Endometrium (tissue), 2 donors: ENCODE measurements around the gene PAX8.

Experiments used
- FAIRE-seq: peaks from 2 replicates; lab custom pipeline; 2012; peaks lifted over from hg19 to GRCh38; lab: Jason Lieb, UNC
- donor health status: control.
- donor health status: control.

The PAX8 gene

GRCh38 chr2:113182471-113183260, 96.1 kb downstream of the PAX8 start:
- FAIRE-seq = no peak

DNA sequence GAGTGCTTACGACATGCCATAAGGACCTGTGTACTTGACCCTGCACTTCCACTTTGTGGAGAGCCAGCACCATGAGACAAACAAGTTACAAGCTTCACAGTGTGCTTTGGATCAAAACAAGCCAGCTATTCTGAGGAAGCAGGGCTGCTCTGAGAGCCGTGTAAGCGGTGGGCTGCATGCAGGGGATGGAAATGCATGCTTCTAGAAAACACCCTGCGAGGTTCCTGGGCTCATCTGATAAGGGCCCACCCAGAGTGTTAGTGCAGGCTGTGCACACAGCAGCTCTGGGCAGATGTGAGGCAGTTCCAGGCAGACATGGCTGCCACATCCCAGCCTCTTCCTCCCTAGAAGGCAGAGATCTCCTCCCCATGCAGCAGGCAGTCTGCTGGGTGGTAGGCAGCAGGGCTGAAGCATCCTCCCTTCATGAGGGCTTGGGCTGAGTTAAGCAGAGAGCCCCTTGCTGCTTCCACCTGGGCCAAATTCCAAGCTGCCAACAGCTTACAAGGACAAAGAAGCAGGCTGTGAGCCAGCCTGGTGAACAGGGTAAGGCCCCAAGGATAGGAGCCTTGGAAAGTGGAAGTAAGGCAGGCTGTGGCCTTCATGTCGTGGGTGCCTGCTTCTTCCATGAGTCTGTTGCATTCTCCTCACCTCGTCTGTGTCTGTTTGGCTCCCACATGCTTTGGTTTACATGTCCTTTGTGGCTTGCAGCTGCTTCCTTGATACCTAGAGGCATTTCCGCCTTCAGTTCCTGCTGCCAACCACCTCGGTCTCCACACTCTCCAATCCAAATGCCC, 97.3 kb downstream of the PAX8 start:
- FAIRE-seq = no peak

- FAIRE-seq = no peak
Observed at GRCh38 chr2:113180131-113180946, 98.4 kb downstream of the PAX8 start.

- FAIRE-seq = no peak
Observed at GRCh38 chr2:113179446-113180045, 99.2 kb downstream of the PAX8 start.

DNA sequence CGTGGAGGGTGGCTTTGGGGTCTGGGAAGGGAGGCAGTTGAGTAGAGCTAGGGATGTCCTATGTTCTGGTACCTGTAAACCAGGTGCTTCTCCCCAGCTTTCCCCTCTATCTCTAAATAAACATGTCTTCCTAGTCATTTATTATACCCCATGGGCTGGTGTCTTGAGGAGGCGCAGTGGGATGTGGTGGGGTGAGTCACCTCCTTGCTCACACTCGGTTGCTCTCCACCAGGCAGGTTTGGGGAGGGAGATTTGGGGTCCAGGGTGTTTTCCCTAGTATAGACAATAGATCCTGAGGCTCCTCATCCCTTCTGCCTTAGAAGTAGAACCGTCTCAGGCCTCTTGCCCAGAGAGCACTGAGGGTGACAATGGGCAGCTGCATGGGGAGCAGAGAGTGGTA, 99.8 kb downstream of the PAX8 start:
- no peak for FAIRE-seq

- FAIRE-seq = no peak
Observed at GRCh38 chr2:113178069-113178746, 100.5 kb downstream of the PAX8 start.

- no peak for FAIRE-seq
Observed at GRCh38 chr2:113176696-113177355, 101.9 kb downstream of the PAX8 start.

DNA sequence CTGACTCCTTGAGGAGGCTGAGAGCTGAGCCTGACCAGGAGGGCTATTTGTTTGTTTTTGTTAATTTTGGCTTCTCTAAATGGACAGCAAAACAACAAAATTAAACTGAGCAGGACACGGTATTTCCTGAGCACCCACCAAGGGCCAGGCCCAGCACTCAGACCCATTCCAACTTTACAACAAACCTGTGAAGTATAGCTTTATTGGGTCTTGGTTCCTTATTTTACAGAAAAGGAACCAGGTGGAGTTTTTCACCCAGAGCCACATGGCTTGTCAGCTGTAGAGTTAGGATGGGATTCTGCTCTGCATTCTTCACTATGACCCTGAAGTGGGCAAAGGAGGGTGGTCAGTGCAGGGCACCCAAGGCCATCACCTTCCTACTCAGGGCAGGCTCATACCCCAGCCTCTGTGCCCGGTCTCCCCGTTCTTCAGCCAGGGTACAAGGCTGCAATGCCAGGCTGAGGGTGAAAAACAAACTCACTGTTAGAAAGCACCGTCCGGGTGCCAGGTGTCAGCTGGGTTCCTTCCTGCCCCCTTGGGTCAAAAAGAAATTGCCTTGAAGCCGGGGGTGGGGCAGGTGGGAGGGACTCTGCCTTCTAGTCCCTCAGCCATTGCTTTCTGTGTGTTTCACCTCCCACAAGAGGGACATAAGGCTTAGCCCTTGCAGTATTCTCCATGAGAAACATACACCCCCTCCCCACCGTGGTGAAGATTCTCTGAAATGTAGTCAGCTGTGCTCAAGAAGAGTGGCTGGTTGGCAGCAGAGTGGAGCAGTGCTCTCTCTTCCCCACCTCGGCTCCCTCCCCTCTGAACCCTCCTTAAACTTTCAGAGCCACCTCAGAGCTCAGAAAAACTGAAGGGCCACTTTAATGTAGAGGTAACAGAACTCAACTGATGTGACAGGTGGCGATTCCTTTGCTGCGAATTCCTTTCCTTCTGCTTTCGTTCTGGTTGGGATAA, 102.7 kb downstream of the PAX8 start:
- no peak for FAIRE-seq

DNA sequence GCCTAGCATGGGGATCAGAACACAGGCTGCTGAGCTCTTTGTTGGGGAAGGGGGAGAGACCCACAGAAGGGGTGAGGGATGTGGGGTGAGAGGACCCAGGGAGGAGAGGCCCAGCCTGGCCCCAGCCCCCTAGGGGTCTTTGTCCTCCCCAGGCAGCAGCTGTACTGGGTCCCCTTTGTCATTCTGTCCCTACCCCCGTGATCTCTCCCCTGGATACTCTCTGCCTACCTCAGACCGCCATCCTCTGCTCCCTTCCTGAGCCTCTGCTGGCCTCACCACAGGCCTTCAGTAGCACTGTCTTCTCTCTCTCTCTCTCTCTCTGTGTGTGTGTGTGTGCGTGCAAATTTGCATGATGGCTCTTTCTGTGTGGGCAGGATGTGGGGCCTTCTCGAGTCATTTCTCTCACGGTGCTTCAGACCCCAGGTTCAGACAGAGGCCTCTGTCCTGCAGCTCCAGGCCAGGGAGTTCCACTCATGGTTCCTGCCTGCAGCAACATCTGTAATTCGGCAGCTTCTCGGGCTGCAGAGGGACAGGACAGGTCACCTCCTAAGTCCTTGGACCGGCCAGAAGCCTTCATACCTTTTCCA, 103.6 kb downstream of the PAX8 start:
- no peak for FAIRE-seq

DNA sequence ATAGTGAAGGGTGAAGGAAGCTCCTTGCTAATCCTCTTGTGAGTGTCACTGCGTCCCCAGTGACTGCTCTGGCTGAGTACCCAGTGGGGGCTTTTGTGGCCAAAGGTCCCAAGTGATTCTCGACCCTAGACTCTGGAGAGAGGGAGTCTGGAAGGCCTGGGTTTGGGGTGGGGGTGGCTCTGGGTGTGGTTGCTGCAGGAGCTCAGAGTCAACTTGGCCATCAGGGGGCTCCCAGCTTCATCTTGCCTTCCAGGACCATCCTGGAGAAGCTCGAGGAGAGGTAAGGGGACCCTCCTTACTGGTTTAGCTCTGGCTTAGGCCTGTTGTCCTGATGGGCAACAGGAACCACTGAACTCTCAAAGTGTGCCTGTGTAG, 104.4 kb downstream of the PAX8 start:
- no peak for FAIRE-seq

- FAIRE-seq = no peak
Observed at GRCh38 chr2:113173542-113174375, 105.0 kb downstream of the PAX8 start, which contains the start of gene PSD4. Gene PSD4, plus strand, starts transcription at chr2:113173971. Its CDS starts 8,486 bp downstream, at chr2:113182457.

- FAIRE-seq = no peak
Observed at GRCh38 chr2:113172721-113173541, 105.8 kb downstream of the PAX8 start.

DNA sequence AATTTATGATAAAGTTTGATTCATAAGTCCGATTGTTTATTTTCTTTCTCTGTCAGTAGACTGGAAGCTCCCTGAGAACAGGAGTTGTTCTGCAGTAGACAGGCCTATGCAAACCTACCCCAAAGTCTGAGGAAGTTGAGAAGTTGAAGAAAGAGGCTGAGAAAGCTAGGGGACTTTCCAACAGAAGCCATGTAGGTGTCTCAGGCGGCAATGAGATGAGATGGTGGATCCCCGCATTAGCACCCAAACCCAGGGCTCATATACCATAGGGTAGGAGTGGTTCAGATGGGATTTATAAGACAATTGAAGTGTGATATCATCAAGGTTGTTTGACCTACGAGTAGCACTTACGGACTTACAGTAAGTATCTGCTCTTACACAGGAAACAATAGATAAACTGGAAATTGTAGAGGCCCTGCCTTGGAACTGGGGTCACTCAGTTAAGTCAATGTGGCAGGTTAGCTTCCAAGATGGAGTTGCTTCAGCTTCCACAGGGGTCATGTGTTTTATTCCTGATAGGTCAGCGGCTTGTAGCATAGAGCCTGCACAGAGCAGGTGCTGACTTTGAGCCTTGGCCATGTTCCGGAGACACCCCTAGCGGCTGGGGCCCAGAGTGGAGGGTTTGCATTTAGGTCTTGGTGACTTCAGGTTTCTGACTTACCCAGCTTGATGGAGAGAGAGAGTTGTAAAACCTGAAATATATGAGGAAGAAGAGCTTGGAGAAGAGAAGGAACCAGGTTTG, 107.2 kb downstream of the PAX8 start:
- no peak for FAIRE-seq

GRCh38 chr2:113169586-113169985, 109.1 kb downstream of the PAX8 start:
- FAIRE-seq = no peak

DNA sequence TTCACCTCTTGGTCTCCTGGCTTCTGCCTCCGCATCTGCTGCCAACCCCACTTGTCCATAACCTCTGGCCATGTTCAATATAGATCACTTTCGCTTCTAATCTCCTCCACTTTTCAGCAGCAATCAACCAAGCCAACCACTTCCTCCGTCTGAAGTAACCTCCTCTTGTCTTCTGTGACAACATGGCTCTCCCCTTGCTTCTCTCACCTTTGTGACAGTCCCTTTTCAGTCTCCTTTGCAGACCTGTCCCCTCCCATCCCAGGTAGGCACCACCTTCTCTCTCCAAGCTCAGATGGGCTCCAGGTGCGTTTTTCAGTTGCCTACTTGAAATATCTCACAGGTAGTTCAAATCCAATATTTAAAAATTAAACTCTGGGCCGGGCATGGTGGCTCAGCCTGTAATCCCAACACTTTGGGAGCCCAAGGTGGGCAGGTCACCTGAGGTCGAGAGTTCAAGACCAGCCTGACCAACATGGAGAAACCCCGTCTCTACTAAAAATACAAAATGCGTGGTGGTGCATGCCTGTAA, 109.7 kb downstream of the PAX8 start:
- FAIRE-seq = no peak

DNA sequence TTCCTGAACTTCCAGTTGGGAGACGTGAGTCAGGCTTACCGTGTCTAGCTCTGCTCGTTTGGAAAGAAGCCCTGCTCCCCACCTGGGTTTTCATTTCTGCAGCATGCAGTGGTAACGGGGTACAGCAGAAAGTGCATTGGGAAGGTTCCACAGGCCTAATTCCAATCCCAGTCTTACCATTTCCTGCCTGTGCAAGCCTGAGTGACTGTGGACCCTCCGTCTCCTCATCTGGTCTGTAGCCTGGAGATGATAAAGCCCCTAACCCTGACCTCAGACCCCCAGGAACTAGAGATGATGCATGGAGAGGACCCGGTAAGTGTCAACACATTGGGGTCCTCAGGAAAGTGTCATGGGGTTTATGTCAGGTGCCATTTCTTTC, 110.8 kb downstream of the PAX8 start:
- no peak for FAIRE-seq
